ENCODE results near the gene SLC4A2.

GRCh38 chr7:151123158-151123821 lies 63.9 kb downstream of the SLC4A2 start:
- TF ChIP-seq, protein P1, sequence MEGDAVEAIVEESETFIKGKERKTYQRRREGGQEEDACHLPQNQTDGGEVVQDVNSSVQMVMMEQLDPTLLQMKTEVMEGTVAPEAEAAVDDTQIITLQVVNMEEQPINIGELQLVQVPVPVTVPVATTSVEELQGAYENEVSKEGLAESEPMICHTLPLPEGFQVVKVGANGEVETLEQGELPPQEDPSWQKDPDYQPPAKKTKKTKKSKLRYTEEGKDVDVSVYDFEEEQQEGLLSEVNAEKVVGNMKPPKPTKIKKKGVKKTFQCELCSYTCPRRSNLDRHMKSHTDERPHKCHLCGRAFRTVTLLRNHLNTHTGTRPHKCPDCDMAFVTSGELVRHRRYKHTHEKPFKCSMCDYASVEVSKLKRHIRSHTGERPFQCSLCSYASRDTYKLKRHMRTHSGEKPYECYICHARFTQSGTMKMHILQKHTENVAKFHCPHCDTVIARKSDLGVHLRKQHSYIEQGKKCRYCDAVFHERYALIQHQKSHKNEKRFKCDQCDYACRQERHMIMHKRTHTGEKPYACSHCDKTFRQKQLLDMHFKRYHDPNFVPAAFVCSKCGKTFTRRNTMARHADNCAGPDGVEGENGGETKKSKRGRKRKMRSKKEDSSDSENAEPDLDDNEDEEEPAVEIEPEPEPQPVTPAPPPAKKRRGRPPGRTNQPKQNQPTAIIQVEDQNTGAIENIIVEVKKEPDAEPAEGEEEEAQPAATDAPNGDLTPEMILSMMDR (conservative IDR thresholded peaks at IDR 0.05; ENCODE audit: low read length): no peak
- no peak for TF ChIP-seq EZH2phosphoT487 (IDR thresholded peaks at IDR 0.05; ENCODE audit: borderline replicate concordance, low read depth, low read length)

All from OCI-LY7 (cell line).